MM.1S (cell line): ENCODE measurements around the gene TNRC6A.

Experiments
- DNase-seq: peaks from one replicate; pipeline ENCODE4 v3.0.0-alpha.2; 2015
- H2AFZ ChIP-seq: fragments of 300-600 bp; sonication (generic); 2 replicates; pipeline ENCODE4 v1.6.0; 2016; ENCODE audit warnings: antibody characterized with exemption, low read length
- H3F3A ChIP-seq: fragments of 300-600 bp; sonication (generic); 2 replicates; pipeline ENCODE4 v1.6.1; 2016; ENCODE audit warnings: mild to moderate bottlenecking, antibody characterized with exemption, low read length, moderate library complexity, mixed read lengths; ENCODE audit not compliant: insufficient read depth
- H3K27ac ChIP-seq: fragments of 300-600 bp; sonication (generic); 2 replicates; pipeline ENCODE4 v1.5.1; 2016; ENCODE audit warnings: mild to moderate bottlenecking, low read length
- H3K27me3 ChIP-seq: fragments of 300-600 bp; sonication (generic); replicated peaks from 2 replicates; pipeline ENCODE4 v1.6.0; 2016; ENCODE audit warnings: low read length; ENCODE audit not compliant: insufficient read depth
- H3K36me3 ChIP-seq: fragments of 300-600 bp; sonication (generic); replicated peaks from 2 replicates; pipeline ENCODE4 v1.6.1; 2016; ENCODE audit warnings: mild to moderate bottlenecking, low read length, mixed read lengths; ENCODE audit not compliant: insufficient read depth
- H3K4me1 ChIP-seq: fragments of 300-600 bp; sonication (generic); 2 replicates; pipeline ENCODE4 v1.6.1; 2016; ENCODE audit warnings: low read length, mixed read lengths
- H3K4me2 ChIP-seq: fragments of 300-600 bp; sonication (generic); 2 replicates; pipeline ENCODE4 v1.6.0; 2016; ENCODE audit warnings: low read depth, low read length
- H3K4me3 ChIP-seq: fragments of 300-600 bp; sonication (generic); 2 replicates; pipeline ENCODE4 v1.5.1; 2016; ENCODE audit warnings: low read length, mixed read lengths
- H3K79me2 ChIP-seq: fragments of 300-600 bp; sonication (generic); 2 replicates; pipeline ENCODE4 v1.6.1; 2016; ENCODE audit warnings: mixed run types, low read length, mixed read lengths
- H3K9ac ChIP-seq: fragments of 300-600 bp; sonication (generic); 2 replicates; pipeline ENCODE4 v1.6.1; 2016; ENCODE audit warnings: low read length, mixed read lengths
- H3K9me2 ChIP-seq: fragments of 300-600 bp; sonication (generic); replicated peaks from 2 replicates; pipeline ENCODE4 v1.6.1; 2016; ENCODE audit warnings: mild to moderate bottlenecking, low read length, mixed read lengths; ENCODE audit not compliant: insufficient read depth
- H3K9me3 ChIP-seq: fragments of 300-600 bp; sonication (generic); replicated peaks from 2 replicates; pipeline ENCODE4 v1.6.1; 2016; ENCODE audit warnings: mild to moderate bottlenecking, low read length, mixed read lengths; ENCODE audit not compliant: insufficient read depth
- H4K20me1 ChIP-seq: fragments of 300-600 bp; sonication (generic); 2 replicates; pipeline ENCODE4 v1.6.1; 2016; ENCODE audit warnings: mild to moderate bottlenecking, low read length, moderate library complexity, mixed read lengths; ENCODE audit not compliant: insufficient read depth
- EZH2 ChIP-seq: fragments of 300-600 bp; sonication (generic); optimal IDR thresholded peaks from 2 replicates; pipeline ENCODE3; 2017; ENCODE audit warnings: low read depth, mild to moderate bottlenecking, antibody characterized with exemption, low read length, mixed read lengths
- EZH2phosphoT487 ChIP-seq: fragments of 300-600 bp; sonication (generic); IDR thresholded peaks from 2 replicates; pipeline ENCODE4 v1.6.1; 2018; ENCODE audit warnings: antibody characterized with exemption, low read length
- TF ChIP-seq, protein P1 (sequence below): fragments of 300-600 bp; sonication (generic); IDR thresholded peaks from 2 replicates; pipeline ENCODE4 v1.5.1; 2016; ENCODE audit warnings: antibody characterized with exemption, low read length, mixed read lengths

TNRC6A gene

DNA sequence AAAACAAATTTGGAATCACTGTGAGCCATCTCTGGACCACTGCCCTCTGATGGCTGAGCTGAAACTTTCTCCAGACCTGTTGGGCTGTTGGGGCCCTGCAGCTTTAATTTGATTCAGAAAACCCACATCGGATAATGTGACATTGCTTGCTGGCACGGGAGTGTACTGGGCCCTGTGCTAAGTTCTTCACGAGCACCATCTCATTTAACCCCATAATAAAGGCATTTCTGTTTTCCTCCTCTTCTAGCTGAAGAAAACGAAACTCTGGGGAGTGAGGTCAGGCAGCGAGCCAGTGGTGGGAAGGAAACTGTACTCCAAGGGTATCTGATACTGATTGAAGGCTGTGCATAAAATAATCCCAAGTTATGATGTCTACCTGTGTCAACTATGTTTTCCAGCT, 34.5 kb upstream of the TNRC6A start:
- Histone ChIP-seq H3K27ac (no peak overlapping the region), H3K9ac (no peak overlapping the region), H3K9me2 (no peaks in the 10 kb centered on the region), H4K20me1 (no peaks in the 10 kb centered on the region), H3K36me3 (no peaks in the 10 kb centered on the region), H2AFZ (no peak overlapping the region), H3K79me2 (no peaks in the 10 kb centered on the region), H3K27me3 (no peaks in the 10 kb centered on the region), H3F3A (no peaks in the 10 kb centered on the region), H3K4me2 (no peak overlapping the region), H3K9me3 (no peaks in the 10 kb centered on the region), H3K4me3 (no peak overlapping the region), H3K4me1 (no peaks in the 10 kb centered on the region)
- TF ChIP-seq EZH2phosphoT487 (no peak), EZH2 (no peak)
- TF ChIP-seq, protein P1, sequence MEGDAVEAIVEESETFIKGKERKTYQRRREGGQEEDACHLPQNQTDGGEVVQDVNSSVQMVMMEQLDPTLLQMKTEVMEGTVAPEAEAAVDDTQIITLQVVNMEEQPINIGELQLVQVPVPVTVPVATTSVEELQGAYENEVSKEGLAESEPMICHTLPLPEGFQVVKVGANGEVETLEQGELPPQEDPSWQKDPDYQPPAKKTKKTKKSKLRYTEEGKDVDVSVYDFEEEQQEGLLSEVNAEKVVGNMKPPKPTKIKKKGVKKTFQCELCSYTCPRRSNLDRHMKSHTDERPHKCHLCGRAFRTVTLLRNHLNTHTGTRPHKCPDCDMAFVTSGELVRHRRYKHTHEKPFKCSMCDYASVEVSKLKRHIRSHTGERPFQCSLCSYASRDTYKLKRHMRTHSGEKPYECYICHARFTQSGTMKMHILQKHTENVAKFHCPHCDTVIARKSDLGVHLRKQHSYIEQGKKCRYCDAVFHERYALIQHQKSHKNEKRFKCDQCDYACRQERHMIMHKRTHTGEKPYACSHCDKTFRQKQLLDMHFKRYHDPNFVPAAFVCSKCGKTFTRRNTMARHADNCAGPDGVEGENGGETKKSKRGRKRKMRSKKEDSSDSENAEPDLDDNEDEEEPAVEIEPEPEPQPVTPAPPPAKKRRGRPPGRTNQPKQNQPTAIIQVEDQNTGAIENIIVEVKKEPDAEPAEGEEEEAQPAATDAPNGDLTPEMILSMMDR: no peak
- DNase-seq: no peak

DNA sequence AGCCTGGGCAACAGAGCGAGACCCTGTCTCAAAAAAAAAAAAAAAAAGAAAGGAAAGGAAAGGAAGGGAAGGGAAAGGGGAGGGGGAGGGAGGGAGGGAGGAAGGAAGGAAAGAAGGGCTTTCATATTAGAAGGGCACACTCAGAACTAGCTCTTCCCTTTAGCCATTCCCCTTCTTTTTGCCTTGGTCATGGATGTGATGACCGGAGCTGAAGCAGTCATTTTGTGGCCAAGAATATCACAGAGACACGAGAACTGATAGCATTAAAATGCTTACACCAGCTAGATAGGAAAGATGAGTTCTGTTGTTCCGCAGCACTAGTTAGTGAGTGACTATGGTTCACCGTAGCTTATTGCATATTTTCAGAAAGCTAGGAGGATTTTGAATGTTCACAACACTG, 32.8 kb upstream of the TNRC6A start:
- TF ChIP-seq EZH2 (no peak), EZH2phosphoT487 (no peak)
- TF ChIP-seq, protein P1: no peak
- Histone ChIP-seq H3K79me2 (no peaks in the 10 kb centered on the region), H3K4me2 (no peak overlapping the region), H2AFZ (no peak overlapping the region), H3K27me3 (no peaks in the 10 kb centered on the region), H3K9ac (no peak overlapping the region), H3K9me2 (no peaks in the 10 kb centered on the region), H3K27ac (no peak overlapping the region), H3K4me3 (no peak overlapping the region), H4K20me1 (no peaks in the 10 kb centered on the region), H3K9me3 (no peaks in the 10 kb centered on the region), H3K4me1 (no peaks in the 10 kb centered on the region), H3K36me3 (no peaks in the 10 kb centered on the region), H3F3A (no peaks in the 10 kb centered on the region)
- DNase-seq: no peak

DNA sequence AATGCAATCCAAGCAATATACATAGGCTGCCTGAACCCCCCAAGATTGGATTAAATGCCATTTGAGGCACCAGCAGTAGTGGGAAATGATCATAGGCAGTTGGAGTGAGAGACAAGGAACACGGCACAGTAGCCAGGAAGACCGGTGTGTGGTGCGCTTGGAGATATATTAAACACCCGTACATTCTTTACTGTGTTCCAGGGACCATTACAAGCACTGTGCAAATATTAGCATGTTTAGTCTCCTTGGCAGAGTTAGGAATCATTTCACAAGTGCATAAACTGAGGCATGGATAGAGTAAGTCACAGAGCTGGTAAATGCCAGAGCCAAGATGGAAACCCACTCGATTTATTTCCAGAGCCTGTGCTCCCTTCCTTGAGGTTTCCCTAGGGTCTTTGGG, 31.1 kb upstream of the TNRC6A start:
- Histone ChIP-seq H3K36me3 (no peaks in the 10 kb centered on the region), H3K9ac (no peak overlapping the region), H3K79me2 (no peaks in the 10 kb centered on the region), H2AFZ (no peak overlapping the region), H3K4me2 (no peak overlapping the region), H3K27ac (no peak overlapping the region), H3K27me3 (no peaks in the 10 kb centered on the region), H3K9me2 (no peaks in the 10 kb centered on the region), H3F3A (no peaks in the 10 kb centered on the region), H4K20me1 (no peaks in the 10 kb centered on the region), H3K4me3 (no peak overlapping the region), H3K4me1 (no peaks in the 10 kb centered on the region), H3K9me3 (no peaks in the 10 kb centered on the region)
- no peak for DNase-seq
- TF ChIP-seq EZH2 (no peak), EZH2phosphoT487 (no peak)
- TF ChIP-seq, protein P1: no peak
